ENCODE results near the gene TLE6.
"Not testable (repeated sequence)": the region's sequence is repeated elsewhere in the genome, so short reads cannot be mapped to it uniquely, and the experiment has no call there.

TLE6 gene

DNA sequence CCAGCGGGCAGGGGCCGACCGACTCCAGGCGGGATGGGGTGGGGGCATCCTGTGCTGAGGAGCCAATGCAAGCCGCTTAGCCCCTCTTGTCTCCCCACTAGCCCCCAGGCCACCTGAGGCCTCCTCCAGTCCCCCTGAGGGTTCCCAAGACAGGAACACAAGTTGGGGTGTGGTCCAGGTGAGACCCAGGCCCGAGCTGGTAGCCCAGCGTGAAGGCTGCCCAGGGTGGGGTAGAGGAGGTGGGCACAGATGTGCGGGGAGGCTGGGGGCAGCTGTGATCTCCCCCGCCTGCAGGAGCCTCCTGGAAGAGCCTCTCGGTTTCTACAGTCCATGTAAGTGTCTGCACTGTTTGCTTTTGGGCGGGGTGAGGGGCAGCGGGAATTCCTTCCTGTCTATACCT, 10.4 kb downstream of the TLE6 start:
- DNase-seq (ENCODE audit: low read depth), result no peak
- TF ChIP-seq, protein P1, sequence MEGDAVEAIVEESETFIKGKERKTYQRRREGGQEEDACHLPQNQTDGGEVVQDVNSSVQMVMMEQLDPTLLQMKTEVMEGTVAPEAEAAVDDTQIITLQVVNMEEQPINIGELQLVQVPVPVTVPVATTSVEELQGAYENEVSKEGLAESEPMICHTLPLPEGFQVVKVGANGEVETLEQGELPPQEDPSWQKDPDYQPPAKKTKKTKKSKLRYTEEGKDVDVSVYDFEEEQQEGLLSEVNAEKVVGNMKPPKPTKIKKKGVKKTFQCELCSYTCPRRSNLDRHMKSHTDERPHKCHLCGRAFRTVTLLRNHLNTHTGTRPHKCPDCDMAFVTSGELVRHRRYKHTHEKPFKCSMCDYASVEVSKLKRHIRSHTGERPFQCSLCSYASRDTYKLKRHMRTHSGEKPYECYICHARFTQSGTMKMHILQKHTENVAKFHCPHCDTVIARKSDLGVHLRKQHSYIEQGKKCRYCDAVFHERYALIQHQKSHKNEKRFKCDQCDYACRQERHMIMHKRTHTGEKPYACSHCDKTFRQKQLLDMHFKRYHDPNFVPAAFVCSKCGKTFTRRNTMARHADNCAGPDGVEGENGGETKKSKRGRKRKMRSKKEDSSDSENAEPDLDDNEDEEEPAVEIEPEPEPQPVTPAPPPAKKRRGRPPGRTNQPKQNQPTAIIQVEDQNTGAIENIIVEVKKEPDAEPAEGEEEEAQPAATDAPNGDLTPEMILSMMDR (IDR thresholded peaks at IDR 0.05; ENCODE audit: control insufficient read depth, insufficient read depth, low read depth, low read length, missing control alignments), result no peak
- H3K4me3 ChIP-seq (ENCODE audit: control insufficient read depth, low read depth, low read length), result no peak overlapping the region

DNA sequence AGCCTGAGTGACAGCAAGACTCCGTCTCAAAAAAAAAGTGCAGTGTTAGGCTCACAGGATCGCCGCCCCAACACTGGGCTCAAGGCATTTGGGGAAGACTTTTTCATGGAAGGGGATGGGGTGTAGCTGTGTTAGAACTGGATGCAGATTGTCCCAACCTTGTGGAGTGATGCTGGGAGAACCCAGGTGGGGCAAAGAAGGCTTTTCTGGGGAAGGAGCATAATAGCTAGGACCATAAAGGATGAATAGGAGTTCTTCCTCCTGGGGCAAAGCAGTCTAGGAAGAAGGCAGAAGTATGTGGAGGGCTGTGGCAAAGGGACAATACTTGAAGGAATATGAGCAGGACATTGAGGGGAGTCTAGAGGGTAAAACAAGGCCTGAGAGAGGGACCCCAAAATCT, 11.2 kb downstream of the TLE6 start:
- no peak for DNase-seq (ENCODE audit: low read depth)
- TF ChIP-seq, protein P1 (IDR thresholded peaks at IDR 0.05; ENCODE audit: control insufficient read depth, insufficient read depth, low read depth, low read length, missing control alignments), result no peak

DNA sequence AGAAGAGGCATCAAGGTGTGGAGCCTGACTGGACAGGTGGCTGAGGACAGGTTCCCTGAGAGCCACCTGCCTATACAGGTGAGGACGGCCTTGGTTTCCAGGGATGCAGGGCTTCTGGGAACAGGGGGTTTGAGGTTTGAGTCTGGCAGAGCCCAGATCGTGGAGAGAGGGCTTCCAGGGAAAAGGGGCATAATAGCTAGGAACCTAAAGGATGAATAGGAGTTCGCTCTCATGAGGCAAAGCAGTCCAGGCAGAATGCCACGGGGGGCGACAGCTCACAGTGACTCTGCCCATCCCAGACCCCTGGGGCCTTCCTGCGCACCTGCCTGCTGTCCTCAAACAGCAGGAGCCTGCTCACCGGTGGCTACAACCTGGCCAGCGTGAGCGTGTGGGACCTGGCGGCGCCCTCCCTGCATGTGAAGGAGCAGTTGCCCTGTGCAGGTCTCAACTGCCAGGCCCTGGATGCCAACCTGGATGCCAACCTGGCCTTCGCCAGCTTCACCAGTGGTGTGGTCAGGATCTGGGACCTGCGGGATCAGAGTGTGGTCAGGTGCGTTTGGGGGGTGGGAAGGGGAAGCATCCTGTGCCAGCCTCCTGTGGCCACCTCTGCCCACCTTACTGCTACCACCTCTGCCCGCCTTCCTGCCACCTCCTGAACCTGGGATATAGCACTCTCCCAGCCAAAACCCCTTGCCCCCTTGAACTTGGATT, 12.0 kb downstream of the TLE6 start:
- TF ChIP-seq, protein P1 (IDR thresholded peaks at IDR 0.05; ENCODE audit: control insufficient read depth, insufficient read depth, low read depth, low read length, missing control alignments), result no peak
- no peak for DNase-seq (ENCODE audit: low read depth)
- no peak overlapping the region for H3K4me3 ChIP-seq (ENCODE audit: control insufficient read depth, low read depth, low read length)

More for the DNA sequence above, 11.2 kb downstream of the TLE6 start:
- H3K4me3 ChIP-seq (ENCODE audit: control insufficient read depth, low read depth, low read length), result no peak overlapping the region

DNA sequence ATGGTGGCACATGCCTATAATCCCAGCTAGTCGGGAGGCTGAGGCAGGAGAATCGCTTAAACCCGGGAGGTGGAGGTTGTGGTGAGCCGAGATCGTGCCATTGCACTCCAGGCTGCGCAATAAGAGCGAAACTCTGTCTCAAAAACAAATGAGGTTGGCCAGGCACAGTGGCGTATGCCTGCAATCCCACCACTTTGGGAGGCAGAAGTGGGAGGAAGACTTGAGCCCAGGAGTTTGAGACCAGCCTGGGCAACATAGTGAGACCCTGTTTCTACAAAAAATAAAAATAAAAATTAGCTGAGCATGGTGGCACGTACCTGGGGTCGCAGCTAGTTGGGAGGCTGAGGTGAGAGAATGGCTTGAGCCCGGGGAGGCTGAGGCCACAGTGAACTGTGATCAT, 15.0 kb downstream of the TLE6 start:
- DNase-seq (ENCODE audit: low read depth); H3K4me3 ChIP-seq (ENCODE audit: control insufficient read depth, low read depth, low read length): not testable (repeated sequence)

DNA sequence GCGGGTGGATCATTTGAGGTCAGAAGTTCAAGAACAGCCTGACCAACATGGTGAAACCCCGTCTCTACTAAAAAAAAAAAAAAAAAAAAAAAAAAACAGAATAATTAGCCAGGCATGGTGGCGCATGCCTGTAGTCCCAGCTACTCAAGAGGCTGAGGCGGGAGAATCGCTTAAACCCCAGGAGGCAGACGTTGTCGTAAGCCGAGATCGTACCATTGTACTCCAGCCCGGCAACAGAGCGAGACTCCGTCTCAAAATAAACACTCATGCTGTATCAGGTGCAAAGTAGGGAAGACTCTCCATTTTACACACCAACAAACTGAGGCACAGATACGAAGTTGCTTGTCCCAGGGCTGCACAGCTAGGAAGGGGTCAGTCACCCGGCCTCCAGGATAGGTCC, 15.6 kb downstream of the TLE6 start:
- no peak overlapping the region for H3K4me3 ChIP-seq (ENCODE audit: control insufficient read depth, low read depth, low read length)
- DNase-seq (ENCODE audit: low read depth), result no peak
- TF ChIP-seq, protein P1 (IDR thresholded peaks at IDR 0.05; ENCODE audit: control insufficient read depth, insufficient read depth, low read depth, low read length, missing control alignments), result no peak

DNA sequence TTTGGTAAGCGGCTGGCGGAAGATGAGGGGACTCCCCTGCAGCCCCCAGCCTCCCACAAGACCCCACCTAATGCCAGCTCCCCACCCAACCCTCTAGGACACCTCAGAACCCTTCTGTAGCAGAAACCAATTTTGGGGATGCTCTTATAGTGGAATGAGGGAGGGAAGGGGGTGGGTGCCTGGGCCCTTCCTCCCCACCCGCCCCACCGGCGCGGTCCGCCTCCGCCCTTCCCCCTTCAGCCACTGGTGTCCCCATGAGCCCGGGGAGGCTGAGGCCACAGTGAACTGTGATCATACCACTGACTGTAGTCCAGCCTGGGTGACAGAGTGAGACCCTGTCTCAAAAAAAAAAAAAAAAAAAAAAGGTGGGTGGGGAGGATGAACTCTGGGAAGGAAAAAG, 16.2 kb downstream of the TLE6 start:
- H3K4me3 ChIP-seq (ENCODE audit: control insufficient read depth, low read depth, low read length), result no peak overlapping the region
- no peak for DNase-seq (ENCODE audit: low read depth)
- TF ChIP-seq, protein P1 (IDR thresholded peaks at IDR 0.05; ENCODE audit: control insufficient read depth, insufficient read depth, low read depth, low read length, missing control alignments), result no peak

DNA sequence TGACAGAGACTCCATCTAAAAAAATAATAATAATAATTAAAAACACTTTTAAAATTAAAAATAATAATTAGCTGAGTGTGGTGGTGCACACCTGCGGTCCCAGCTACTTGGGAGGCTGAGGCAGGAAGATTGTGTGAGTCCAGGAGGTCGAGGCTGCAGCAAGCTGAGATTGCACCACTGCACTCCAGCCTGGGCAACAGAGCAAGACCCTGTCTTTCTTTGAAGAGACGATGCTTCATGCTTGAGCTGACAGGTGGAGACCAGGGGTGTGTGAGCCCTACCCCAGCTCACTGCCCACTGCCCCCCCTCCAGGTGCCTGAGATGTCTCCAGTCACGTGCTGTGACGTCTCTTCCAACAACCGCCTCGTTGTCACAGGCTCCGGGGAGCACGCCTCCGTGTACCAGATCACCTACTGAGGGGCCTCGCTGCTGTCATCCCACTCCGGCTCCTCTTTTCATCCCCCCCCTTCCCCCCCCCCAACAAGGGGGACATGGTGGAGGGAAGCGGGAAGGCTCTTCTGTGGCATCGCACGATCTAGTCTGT, 17.3 kb downstream of the TLE6 start:
- no peak for DNase-seq (ENCODE audit: low read depth)
- TF ChIP-seq, protein P1 (IDR thresholded peaks at IDR 0.05; ENCODE audit: control insufficient read depth, insufficient read depth, low read depth, low read length, missing control alignments), result no peak

More for the DNA sequence above, 17.3 kb downstream of the TLE6 start:
- no peak overlapping the region for H3K4me3 ChIP-seq (ENCODE audit: control insufficient read depth, low read depth, low read length)
